IMR-90 (cell line): ENCODE data around the gene GABRB1.

ENCODE experiments used
- TF ChIP-seq, protein P1 (sequence below): conservative IDR thresholded peaks from 2 replicates; pipeline ENCODE4 v1.5.1; 2012; ENCODE audit warnings: mild to moderate bottlenecking, low read depth, low read length, improper control_type of control experiment
- TF ChIP-seq, protein P2 (sequence below): fragments of 150-350 bp; IDR thresholded peaks from 2 replicates; pipeline ENCODE4 v1.6.1; 2017; ENCODE audit warnings: mild to moderate bottlenecking, antibody characterized with exemption, low read length, low read depth

DNA sequence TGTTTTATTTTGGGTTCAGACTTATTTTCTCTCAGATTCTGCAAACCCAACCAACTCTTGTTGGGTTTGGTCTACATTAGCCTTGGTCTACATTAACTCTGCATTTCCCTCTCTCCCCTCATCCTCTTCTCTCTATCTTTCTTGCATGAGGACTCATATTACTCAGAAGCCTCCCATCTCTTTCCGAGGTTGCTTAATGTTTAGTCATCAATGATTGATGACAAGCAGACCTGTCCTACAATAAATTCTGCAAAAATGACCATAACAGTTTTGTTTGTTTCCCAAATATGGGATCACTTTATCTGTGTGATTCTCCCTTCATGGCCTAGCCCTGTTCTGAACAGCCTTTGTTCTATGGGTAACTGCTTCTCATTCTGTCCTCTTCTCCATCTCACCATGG is 75.2 kb downstream of the GABRB1 start:
- TF ChIP-seq, protein P1, sequence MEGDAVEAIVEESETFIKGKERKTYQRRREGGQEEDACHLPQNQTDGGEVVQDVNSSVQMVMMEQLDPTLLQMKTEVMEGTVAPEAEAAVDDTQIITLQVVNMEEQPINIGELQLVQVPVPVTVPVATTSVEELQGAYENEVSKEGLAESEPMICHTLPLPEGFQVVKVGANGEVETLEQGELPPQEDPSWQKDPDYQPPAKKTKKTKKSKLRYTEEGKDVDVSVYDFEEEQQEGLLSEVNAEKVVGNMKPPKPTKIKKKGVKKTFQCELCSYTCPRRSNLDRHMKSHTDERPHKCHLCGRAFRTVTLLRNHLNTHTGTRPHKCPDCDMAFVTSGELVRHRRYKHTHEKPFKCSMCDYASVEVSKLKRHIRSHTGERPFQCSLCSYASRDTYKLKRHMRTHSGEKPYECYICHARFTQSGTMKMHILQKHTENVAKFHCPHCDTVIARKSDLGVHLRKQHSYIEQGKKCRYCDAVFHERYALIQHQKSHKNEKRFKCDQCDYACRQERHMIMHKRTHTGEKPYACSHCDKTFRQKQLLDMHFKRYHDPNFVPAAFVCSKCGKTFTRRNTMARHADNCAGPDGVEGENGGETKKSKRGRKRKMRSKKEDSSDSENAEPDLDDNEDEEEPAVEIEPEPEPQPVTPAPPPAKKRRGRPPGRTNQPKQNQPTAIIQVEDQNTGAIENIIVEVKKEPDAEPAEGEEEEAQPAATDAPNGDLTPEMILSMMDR = no peak
- TF ChIP-seq, protein P2, sequence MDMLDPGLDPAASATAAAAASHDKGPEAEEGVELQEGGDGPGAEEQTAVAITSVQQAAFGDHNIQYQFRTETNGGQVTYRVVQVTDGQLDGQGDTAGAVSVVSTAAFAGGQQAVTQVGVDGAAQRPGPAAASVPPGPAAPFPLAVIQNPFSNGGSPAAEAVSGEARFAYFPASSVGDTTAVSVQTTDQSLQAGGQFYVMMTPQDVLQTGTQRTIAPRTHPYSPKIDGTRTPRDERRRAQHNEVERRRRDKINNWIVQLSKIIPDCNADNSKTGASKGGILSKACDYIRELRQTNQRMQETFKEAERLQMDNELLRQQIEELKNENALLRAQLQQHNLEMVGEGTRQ = no peak
